ENCODE results near the gene TRMT10C.
A peak's percentile ranks its signal among the peaks of the same experiment; 100 is the strongest.
"Not testable (repeated sequence)": the region's sequence is repeated elsewhere in the genome, so short reads cannot be mapped to it uniquely, and the experiment has no call there.

The TRMT10C gene
- total RNA-seq: 53.4 to 59.1 reads per million in 2 donors

DNA sequence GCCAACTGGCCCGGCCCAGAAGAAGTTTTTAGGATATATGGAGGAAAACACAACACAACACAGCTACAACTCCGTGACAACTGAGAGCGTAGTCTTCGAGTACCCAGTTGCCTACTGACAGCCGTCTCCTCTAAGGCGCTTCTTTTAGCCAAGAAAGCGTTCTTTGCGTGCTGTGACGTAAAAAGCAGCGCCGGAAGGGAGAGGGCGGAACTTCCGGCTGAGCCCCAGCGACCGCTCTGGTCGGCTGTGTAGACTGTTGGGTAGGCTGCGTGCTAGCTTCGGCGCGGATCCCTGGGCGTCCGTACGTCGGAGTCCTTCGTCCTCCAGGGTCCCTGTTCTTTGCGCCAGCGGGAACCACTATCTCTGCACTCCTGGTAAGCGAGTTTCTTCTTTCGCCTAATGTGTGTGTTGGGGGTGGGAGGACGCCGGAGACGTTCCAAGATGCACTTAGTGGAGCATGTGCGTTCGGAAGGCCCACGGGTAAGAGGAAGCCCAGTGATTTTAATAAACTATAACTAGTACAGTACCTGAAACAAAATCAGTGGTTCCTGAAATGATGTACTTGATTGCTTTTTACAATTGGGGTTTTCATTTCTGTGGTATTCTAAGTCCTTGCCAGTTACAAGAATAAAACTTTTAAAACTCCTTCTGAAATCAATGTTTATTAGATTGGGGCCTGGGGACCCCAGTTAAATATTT is at the start of gene TRMT10C:
TRMT10C (plus strand) TSS at position 239 of the 699 bp plus-strand sequence. CDS start 2,914 bp downstream, outside the sequence.
- DNase-seq: peak; percentile 88

DNA sequence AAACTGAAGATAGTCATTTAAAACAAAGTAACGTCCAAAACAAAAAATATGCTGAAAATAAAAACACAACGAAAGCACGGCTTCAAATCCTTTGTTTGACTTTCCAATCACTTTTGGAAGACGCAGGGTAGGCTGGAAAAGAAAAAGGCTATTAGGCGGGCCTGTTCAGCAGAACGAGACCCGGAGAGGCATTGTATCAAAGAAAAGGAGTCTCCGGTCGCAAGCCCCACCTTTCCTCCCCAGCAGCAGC is 49.3 kb upstream of the TRMT10C start:
- no peak for DNase-seq

DNA sequence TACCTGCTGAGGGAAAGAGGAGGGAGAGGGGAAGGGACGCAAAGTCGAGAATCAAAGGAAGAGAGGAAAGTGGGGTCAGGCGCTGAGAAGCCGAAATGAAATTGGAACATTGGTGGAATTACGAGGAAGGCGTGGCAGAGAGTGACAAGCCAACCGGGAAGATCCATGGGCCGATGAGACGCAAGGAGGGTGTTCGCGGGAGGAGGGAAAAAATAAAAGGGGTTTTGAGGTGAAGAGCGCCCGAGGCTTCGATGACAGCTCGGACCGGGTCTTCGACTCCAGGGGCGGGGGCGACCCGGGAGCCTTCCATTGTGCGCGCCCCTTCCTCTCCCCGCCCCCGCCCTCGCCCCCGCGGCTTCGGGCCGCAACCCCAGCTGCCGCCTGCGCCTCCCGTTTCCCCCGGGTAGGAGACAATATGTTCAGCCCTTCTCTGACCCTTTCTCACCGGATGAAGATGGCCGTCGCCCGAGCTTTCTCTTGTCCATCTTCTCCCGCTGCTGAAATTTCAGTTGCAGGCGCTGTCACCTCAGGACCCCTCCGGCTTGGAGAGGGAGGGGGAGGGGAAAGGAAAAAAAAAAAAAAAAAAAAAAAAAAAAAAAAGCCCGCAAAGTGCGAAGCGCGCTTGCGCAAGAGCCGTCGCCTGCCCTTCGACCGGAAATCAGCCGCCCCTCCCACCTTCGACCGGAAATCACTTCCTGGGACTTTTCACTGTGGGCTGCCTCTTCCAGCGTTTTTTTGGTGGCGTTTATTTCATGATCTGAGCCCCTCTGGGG is 48.8 kb upstream of the TRMT10C start, which contains the start of gene SENP7:
SENP7 (minus strand) TSS at position 567 of the 773 bp plus-strand sequence; CDS start at position 485, 82 bp downstream.
- DNase-seq: peak; percentile 62

DNA sequence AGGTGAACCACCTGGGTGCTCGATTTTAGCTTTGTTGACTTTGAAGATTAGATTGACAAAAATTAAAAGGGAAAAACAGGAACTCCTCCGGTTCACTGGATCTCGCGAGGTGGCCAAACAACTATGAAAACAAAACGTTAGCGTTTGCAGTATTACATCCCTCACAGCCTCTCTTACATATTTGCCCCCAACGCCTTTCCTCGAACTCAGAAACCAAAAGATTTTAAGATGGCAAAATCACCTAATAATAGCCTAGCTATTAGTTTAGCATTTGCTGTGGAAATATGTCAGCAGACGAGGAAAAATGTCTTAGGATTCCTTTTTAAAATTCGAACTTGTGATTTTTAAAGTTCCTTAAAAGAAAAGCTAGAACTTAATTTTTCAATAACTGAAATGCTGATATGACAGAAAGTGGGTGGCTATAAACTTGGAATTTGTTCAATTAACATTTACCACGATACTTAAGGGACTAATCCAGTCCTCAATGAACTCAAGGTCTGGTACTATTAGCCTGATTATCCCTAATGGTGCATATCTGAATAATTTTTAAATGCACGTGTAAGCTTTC is 48.2 kb upstream of the TRMT10C start:
- DNase-seq: no peak

DNA sequence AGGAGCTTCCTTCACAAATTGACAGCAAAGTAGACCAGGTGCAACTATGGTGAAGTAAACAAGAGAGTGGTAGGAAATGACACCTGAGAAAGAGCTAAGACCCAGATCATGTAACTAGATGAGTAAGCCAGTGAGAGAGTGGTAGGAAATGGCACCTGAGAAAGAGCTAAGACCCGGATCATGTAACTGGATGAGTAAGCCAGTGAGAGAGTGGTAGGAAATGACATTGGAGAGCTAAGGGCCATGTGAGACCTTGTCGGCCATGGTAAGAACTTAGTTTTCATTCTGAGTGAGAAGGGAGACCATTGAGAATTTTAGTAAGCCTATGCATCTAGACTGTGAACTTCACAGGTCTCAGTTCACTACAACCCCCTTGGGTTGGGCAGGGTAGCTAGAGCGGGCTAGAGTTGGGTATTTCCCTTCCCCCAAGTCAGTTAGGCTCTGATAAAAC is 43.2 kb upstream of the TRMT10C start:
- peak; percentile 13 for DNase-seq

DNA sequence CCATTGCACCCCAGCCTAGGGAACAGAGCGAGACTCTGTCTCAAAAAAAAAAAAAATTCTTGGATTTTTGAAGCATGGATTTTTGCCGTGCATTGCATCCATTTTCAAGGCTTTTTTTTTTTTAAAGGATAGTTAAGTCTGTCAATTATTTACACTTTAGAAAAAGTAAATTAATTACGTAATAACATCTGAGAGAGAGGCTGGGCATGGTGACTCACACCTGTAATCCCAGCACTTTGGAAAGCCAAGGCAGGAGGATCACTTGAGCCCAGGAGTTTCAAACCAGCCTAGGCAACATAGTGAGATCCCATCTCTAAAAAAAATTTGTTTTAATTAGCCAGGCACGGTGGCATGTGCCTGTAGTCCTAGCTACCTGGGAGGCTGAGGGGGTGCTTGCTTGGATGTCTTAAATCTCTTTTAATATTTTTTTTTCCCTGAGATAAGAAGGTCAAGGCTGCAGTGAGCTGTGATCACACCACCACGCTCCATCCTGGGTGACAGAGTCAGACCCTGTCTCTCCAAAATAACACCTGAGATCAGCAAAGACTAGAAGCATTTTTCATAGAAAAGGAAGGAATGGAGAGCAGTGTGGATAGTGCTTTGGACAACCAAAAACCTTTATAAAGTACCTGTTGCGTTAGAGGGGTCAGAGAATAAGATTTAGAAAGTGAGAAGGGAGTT is 41.8 kb upstream of the TRMT10C start:
- DNase-seq: no peak

DNA sequence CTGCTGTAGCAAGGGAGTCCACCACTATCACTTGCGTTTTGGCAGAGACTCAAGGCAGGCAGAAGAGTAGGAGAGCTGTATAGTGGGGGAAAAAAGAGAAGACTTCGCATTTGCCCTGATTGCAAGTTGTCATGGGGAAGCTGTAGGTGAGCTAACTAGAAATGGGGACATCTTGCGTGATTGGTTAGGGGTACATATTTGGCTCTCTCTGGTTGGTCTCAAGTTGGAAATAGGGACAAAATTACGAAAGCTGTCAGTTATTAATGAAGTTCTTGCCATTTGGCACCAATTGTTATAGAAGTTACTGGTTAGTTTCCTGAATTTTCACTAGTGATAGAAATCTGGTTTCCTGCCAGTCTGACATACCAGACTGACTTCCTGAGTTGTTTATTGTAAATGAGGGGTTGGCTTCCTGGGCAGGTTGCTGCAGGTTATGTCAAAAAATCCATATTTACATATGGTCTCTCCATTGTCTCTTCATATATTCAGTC is 40.4 kb upstream of the TRMT10C start:
- peak; percentile 12 for DNase-seq

DNA sequence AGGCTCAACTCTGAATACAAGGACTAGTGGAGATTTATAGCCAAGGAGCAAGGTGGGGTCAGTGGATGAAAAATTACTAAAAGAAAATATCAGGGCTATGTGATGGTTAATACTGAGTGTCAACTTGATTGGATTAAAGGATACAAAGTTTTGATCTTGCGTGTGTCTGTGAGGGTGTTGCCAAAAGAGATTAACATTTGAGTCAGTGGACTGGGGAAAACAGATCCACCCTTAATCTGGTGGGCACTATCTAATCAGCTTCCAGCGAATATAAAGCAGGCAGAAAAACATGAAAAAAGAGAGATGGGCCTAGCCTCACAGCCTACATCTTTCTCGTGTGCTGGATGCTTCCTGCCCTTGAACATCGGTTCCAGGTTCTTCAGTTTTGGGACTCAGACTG is 34.2 kb upstream of the TRMT10C start:
- no peak for DNase-seq

DNA sequence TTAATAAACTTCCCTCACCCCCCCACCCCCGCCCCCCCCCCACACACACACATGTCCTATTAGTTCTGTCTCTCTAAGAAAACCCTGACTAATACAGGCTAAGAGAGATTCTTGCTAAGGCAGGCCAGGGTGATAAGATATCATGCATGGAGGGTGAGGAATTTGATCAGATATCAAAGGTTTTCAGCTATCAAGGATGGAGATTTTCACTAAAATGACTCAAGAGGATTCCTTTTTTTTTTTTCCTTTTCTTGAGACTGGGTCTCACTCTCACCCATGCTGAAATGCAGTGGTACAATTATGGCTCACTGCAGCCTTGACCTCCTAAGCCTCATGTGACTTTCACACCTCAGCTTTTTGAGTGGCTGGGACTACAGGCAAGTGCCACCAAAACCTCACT is 33.8 kb upstream of the TRMT10C start:
- no peak for DNase-seq

DNA sequence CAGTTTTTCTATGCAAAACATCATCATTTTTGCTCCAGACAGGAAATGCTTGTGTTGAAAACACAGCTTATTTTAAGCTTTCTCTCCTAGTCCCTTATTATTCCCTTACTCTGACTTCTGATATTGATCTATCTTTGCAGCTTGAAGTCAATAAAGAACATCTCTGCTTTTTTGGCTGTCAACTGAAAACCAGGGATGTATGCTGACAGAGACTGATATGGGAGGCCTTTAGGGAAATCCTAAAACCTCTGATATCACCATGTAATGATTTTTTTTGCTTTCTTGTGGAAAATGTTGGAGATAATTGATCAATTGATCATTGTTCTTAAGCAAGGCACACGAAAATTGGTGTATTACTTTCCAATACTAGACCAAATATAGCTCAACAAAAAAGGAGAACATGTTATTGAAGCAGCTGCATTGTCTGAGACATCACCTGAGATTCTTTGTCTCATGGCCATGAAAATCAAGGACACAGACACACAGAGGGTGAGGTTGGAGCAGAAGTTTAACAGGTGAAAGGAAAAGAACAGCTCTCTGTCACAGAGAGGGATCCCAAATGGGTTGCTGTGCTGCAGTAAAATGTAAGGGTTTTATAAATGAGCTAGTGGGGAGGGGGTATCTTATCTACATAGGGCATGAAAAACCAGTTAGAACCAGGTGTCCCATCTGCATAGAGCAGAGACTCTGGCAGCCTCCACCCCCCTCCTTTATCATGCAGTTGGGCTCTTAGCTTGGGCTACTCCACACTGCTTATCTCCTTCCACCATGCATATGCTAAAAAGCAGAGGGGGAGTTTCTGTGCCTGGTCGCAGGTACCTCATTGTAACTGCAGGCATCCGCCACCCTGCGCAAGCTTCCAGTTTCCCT is 31.6 kb upstream of the TRMT10C start:
- no peak for DNase-seq

DNA sequence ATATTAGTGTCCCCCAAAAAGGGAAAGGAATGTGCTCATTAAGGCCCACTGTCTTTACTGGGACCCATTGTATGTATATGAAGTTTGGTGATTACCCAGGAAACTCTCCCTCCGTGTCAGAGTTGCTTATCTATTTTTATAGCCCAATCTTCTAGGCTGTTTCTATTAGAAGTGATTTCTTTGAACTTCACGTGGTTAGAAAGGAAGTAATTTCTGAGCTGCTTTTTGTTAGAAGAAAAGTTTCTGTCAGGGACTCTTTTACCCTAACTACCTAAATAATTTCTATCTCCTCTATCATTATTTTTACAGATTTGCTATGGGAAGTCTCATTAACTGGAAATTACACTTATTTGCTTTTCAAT is 31.0 kb upstream of the TRMT10C start:
- no peak for DNase-seq

DNA sequence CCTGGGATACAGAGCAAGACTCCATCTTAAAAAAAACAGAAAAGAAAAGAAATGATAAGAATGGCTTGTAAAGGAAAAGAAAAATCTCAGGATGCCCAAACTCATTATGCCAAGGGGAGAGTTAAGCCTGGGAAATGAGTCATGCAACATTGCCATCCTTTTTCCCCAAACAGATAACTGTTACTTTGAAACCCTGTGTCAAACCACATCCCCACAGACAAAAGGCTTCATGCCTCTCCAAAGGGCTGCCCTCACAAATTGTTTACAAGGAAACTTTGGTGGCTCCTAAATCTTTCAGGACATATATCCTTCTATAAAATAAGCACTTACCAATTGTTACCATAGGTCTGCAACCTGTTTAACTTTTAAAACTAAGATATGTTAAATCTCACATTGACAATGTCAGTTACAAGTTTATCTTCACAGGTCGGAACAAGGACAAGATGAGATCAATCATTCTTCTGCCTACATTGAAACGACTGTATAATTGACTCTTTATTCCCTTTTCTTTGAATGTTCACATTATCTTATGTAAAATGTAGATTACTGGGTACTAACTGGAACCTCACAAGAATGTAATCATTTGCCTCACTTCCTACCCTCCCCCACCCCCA is 30.1 kb upstream of the TRMT10C start:
- no peak for DNase-seq

DNA sequence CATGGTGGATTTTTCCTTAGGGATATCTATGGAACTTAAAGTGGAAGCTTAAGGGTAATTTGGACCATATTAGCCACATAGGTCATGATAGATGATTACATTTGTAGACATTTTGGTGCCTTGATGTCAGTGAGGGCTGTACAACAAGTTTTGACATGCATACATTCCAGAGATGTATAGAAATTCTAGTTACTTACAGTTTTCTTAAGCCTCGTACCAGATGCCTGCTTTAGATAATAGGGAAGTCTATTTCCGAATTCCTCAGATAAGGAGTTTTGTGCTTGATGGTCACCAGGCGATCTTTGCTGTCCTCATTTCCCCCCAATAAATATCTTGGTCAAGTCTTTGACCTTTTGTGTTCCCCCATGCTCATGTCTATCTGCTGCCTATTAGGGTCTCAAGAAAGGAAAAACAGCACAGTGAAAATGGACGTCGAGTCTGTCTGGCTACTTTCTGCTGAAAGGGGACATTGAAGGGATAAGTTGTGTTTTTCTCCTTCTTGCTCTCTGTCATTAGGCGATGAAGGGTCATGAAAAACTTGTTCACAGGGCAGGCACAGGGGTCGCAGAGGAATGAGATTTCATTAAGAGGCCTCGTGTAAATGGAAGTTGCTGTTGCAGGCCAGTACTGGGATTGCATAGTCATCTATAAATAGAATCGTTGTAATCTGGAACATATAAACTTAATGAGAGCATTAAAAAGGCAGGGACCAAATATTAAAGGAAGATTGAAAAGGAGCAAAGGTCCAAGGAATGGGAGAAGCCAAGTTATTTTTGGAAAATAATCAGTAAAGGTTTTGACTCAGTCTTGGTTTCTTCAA is 28.7 kb upstream of the TRMT10C start:
- DNase-seq: no peak

DNA sequence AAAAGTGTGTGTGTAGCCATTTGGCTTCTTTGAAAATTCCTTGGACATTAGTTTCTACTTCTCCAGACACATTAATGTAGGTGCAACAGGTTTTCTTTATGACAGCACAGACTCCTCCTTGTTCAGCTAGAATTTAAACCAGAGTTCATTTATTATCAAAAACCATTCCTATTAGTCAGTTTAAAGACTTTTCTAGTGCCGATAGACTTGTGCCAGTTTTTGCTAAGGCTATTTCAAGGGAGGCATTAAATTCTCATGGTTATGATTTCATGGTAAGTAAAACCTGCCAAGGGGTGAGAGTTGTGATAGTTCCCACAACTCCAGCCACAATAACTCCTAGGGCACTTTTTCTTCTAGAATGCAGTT is 28.1 kb upstream of the TRMT10C start:
- no peak for DNase-seq

DNA sequence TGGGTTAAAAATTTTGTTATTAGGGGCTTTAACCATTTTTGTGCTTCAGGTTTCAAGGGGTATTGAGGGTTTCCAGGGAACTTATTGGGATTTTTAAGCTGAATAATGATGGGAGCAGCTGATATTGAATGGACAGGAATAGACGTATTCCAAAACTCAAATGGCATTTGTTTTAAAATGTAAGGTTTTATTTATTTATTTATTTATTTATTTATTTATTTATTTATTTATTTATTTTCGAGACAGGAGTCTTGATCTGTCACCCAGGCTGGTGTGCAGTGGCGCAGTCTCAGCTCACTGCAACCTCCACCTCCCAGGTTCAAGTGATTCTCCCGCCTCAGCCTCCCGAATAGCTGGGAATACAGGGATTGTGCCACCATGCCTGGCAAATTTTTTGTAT is 26.4 kb upstream of the TRMT10C start:
- no peak for DNase-seq

DNA sequence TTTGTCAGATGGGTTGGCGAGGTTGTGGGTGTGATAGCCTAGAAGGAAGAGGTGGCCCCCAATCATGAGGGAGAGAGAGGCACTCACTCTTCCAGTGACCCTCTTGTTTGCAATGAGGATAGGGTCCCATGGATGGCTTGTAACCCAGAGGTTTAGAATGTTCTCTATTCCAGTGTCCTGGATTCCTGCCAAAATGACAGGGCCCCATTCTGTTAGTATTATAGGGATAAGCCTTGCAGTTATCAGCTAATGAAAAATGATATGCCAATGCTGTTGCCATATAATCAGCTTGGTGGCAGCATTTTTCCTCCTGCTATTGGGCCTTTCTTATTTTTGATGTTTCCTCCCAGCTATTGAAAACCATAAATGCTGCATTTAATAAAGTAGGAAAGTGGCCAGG is 25.4 kb upstream of the TRMT10C start:
- DNase-seq: no peak

DNA sequence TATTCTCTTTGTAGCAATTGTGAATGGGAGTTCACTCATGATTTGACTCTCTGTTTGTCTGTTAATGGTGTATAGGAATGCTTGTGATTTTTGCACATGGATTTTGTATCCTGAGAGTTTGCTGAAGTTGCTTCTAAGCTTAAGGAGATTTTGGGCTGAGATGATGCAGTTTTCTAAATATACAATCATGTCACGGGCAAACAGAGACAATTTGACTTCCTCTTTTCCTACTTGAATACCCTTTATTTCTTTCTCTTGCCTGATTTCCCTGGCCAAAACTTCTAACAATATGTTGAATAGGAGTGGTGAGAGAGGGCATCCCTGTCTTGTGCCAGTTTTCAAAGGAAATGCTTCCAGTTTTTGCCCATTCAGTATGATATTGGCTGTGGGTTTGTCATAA is 24.7 kb upstream of the TRMT10C start:
- DNase-seq: not testable (repeated sequence)

DNA sequence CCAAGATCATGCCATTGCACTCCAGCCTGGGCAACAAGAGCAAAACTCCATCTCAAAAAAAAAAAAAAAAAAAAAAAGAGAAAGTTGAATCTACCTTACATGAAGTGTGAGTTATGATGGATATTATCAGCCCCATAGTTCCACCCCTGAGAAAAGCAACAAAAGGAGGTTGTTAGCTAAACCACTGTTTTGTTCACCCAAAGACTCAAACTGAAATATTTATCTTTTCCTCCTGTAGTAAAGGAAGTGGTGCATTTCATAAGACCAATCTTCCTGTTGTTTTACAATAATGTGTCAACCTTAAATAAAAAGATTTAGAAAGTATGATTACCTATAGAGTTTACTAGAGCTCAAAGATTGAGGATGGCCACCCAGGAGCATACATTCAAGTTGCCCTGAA is 18.7 kb upstream of the TRMT10C start:
- no peak for DNase-seq

DNA sequence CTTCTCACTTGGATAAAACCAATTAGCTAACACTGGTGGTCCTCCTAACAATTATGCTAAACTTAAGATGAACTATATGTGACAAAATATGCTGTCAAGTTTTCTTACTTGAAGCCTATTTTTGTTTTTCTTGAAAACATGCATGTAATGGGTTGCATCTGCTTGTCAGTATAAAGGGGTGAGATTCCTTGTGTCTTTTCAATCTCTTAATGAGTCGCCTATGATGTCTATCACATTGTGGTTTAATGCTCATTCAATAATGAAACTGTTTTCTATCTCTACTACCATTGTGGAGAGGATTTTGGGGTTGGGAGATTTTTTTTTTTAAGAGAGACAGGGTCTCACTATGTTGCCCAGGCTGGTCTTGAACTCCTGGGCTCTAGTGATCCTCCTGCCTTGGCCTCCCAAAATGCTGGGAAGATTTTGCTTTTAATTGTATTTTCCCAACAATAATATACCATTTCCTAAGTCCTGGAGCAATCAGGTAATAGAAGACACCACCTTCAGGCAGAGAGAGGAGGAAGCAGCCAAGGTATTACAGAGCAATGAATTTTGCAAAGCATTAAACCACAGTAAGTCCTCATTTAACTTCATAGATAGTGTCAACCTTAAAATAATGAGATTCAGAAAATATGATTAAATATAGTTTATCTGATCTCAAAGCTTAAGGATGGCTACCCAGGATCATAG is 17.4 kb upstream of the TRMT10C start:
- DNase-seq: no peak

DNA sequence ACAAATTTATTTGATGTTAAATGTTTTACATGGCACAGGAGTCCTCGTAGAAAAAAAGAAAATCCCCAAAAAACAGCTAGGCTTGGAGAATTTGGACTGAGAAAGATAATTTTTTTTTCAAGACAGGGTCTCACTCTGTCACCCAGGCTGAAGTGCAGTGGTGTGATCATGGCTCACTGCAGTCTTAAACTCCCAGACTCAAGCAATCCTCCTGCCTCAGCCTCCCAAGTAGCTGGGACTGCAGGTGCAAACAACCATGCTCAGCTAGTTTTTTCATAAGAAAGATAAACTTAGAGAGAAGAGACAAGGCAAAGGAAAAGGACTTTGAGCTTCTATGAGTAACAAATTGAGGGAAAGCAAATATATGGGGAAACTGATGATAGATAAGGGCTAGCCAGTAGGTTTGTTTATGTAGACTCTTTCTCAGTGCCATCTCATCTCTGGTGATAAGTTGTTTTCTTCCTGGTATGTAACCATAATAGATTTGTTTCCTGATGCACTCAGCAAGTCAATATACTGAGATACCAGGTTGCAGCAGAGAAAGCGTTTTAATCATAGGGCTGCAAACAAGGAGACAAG is 13.1 kb upstream of the TRMT10C start:
- DNase-seq: no peak
